M059J (cell line): ENCODE results near the gene POLN. TPM values are rescaled to one million over a fixed set of nuclear protein-coding genes. Genes with fewer than 3 reads are reported as not detected.
"Not testable (repeated sequence)": the region's sequence is repeated elsewhere in the genome, so short reads cannot be mapped to it uniquely, and the experiment has no call there.

Experiments used
- DNase-seq: peaks from one replicate; pipeline ENCODE4 v3.0.0-alpha.2; 2012; ENCODE audit warnings: low read depth
- total RNA-seq: library from RNA; depleted of rRNA; stranded (reverse); fragments of >200 nt; shearing (Covaris generic); gene quantifications from 2 replicates; pipeline ENCODE4 v1.2.3, GENCODE V29; 2014; rRNA removed

POLN gene
- total RNA-seq, 1 experiment from 2014 or later, result 0.44 TPM

GRCh38 chr4:2042204-2042946 lies 199.5 kb downstream of the POLN start:
- DNase-seq, result peak; percentile 19

GRCh38 chr4:2041239-2042130 lies 200.4 kb downstream of the POLN start:
- peak; percentile 76 for DNase-seq

- no peak for DNase-seq
Observed at GRCh38 chr4:2040391-2041238, 201.3 kb downstream of the POLN start.

- no peak for DNase-seq
Observed at GRCh38 chr4:2036866-2037265, 205.1 kb downstream of the POLN start.

GRCh38 chr4:2036327-2036726 lies 205.6 kb downstream of the POLN start:
- DNase-seq, result no peak

- DNase-seq, result not testable (repeated sequence)
Observed at GRCh38 chr4:2031161-2031560, 210.8 kb downstream of the POLN start.

GRCh38 chr4:2027120-2027519 lies 214.8 kb downstream of the POLN start:
- not testable (repeated sequence) for DNase-seq

- no peak for DNase-seq
Observed at GRCh38 chr4:2025817-2026216, 216.1 kb downstream of the POLN start.

GRCh38 chr4:2024683-2025082 lies 217.2 kb downstream of the POLN start:
- DNase-seq, result no peak

Other genes starting within 250 kb of the POLN start
- 11.6 and 17.3 TPM in 2 replicates for gene NELFA, start 233.1 kb downstream of the POLN start, total RNA-seq
- gene NAT8L, start 182.8 kb downstream of the POLN start, total RNA-seq, result 0.05 TPM in 1 of 2 replicates, not detected in the other
- 7.7 and 14.2 TPM in 2 replicates for gene HAUS3, start within 50 bp of the POLN start, total RNA-seq
- gene MXD4, start 20.0 kb upstream of the POLN start, total RNA-seq, result 11.1 and 19.2 TPM in 2 replicates
- gene ZFYVE28, start 176.5 kb upstream of the POLN start, total RNA-seq, result 3.3 and 4.0 TPM in 2 replicates
- gene CFAP99, start 176.8 kb upstream of the POLN start, total RNA-seq, result 0.42 TPM in 1 of 2 replicates, not detected in the other
- 63.5 and 98.4 TPM in 2 replicates for gene RNF4, start 227.0 kb upstream of the POLN start, total RNA-seq